Measurements from ENCODE around the gene OSBP. TPM values are rescaled to one million over a fixed set of nuclear protein-coding genes. Genes with fewer than 3 reads are reported as not detected.

The OSBP gene, protein sequence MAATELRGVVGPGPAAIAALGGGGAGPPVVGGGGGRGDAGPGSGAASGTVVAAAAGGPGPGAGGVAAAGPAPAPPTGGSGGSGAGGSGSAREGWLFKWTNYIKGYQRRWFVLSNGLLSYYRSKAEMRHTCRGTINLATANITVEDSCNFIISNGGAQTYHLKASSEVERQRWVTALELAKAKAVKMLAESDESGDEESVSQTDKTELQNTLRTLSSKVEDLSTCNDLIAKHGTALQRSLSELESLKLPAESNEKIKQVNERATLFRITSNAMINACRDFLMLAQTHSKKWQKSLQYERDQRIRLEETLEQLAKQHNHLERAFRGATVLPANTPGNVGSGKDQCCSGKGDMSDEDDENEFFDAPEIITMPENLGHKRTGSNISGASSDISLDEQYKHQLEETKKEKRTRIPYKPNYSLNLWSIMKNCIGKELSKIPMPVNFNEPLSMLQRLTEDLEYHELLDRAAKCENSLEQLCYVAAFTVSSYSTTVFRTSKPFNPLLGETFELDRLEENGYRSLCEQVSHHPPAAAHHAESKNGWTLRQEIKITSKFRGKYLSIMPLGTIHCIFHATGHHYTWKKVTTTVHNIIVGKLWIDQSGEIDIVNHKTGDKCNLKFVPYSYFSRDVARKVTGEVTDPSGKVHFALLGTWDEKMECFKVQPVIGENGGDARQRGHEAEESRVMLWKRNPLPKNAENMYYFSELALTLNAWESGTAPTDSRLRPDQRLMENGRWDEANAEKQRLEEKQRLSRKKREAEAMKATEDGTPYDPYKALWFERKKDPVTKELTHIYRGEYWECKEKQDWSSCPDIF
- 27.6 to 36.5 TPM (median 28.5 TPM) in 5 replicates for total RNA-seq (2022; extraction: Qiagen RNA extraction)

DNA sequence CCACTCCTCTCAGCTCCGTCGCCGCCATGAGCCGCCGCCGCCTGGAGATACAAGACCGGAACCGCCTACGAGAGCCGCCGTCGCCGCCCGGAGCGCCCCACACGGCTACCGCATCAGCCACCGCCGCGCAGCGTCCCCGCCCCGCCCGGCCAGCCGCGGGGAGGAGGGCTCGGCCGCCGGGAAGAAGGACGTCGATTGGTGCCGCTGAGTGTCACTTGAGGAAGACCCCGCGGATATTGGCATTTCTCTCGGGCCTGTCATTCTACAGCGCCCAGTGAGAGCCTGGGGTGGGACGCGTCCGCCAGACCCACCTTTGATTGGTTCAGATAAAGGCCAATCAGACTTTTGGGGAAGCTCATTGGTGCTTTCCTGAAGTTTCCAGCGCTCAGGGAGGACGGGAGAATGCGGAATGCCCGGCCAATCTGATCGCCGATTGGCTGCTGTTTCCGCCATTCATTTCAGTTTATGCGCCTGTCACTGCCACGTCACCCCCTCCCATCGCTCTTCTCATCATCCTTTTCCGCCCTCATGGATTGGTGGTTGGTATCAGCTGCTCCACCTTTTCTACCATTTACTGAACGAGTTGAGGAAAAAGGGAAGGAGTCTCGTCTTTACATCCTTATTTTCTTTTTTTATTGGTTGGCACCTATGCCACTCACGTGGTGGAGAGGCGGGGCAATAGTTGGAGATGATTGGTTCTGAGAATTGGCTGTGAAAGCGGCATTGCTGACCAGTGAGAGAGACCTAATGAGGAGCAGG lies at the start of gene OSBP:
OSBP (minus strand) TSS at position 138 of the 759 bp plus-strand sequence; CDS start at position 28, 110 bp downstream.

Other genes with a start within 250 kb of the OSBP start
- gene OR5A2, start 189.4 kb downstream of the OSBP start, total RNA-seq (2022; extraction: Qiagen RNA extraction) = not detected in 5 replicates
- not detected in 5 replicates for gene OR5A1, start 179.3 kb downstream of the OSBP start, total RNA-seq (2022; extraction: Qiagen RNA extraction)
- gene OR4D6, start 158.8 kb downstream of the OSBP start, total RNA-seq (2022; extraction: Qiagen RNA extraction) = not detected in 5 replicates
- gene OR4D10, start 142.5 kb downstream of the OSBP start, total RNA-seq (2022; extraction: Qiagen RNA extraction) = not detected in 5 replicates
- gene OR4D11, start 112.2 kb downstream of the OSBP start, total RNA-seq (2022; extraction: Qiagen RNA extraction) = not detected in 5 replicates
- not detected in 5 replicates for gene OR4D9, start 104.2 kb downstream of the OSBP start, total RNA-seq (2022; extraction: Qiagen RNA extraction)
- gene PATL1, start 53.3 kb upstream of the OSBP start, total RNA-seq (2022; extraction: Qiagen RNA extraction) = 41.8 to 48.5 TPM (median 46.9 TPM) in 5 replicates
- gene OR10V1, start 98.1 kb upstream of the OSBP start, total RNA-seq (2022; extraction: Qiagen RNA extraction) = not detected in 5 replicates
- gene STX3, start 139.6 kb upstream of the OSBP start, total RNA-seq (2022; extraction: Qiagen RNA extraction) = 19.2 to 27.2 TPM (median 22.7 TPM) in 5 replicates
- 63.0 to 66.2 TPM (median 65.1 TPM) in 5 replicates for gene MRPL16, start 195.0 kb upstream of the OSBP start, total RNA-seq (2022; extraction: Qiagen RNA extraction)
- not detected in 5 replicates for gene CBLIF, start 229.7 kb upstream of the OSBP start, total RNA-seq (2022; extraction: Qiagen RNA extraction)

All from A549 treated with AZD2906 at 1 μM for 4 hours (cell line).